HEK293T (cell line): Measurements from ENCODE around the gene CASP2.

Source experiments
- CTCF ChIA-PET: fragments of 350-600 bp; formaldehyde crosslinking; extraction: SDS; loops from one replicate; lab custom pipeline; 2021; ENCODE audit warnings: antibody characterized with exemption, inconsistent platforms; lab: Yijun Ruan, JAX
- POLR2A ChIA-PET: fragments of 350-600 bp; formaldehyde crosslinking; extraction: SDS; loops from one replicate; lab custom pipeline; 2020; ENCODE audit warnings: antibody characterized with exemption, inconsistent platforms; lab: Yijun Ruan, JAX
- DNase-seq: peaks from one replicate; pipeline ENCODE4 v3.0.0; 2012; ENCODE audit warnings: mixed read lengths; ENCODE audit errors: extremely low spot score
- ARNT ChIP-seq: fragments of 450-650 bp; IDR thresholded peaks from 2 replicates; pipeline ENCODE4 v1.6.1; 2017; ENCODE audit warnings: mild to moderate bottlenecking
- BHLHE40 ChIP-seq: fragments of 450-650 bp; IDR thresholded peaks from 2 replicates; pipeline ENCODE4 v1.6.1; 2016; ENCODE audit warnings: mild to moderate bottlenecking, moderate library complexity, borderline replicate concordance
- CTBP1 ChIP-seq: fragments of 450-650 bp; IDR thresholded peaks from 2 replicates; pipeline ENCODE4 v1.6.1; 2016; ENCODE audit warnings: borderline replicate concordance
- ELF4 ChIP-seq: fragments of 450-650 bp; IDR thresholded peaks from 2 replicates; pipeline ENCODE4 v1.6.1; 2017; ENCODE audit warnings: antibody characterized with exemption
- FOXA1 ChIP-seq: fragments of 450-650 bp; IDR thresholded peaks from 2 replicates; pipeline ENCODE4 v1.6.1; 2016; ENCODE audit warnings: mild to moderate bottlenecking
- FOXK2 ChIP-seq: fragments of 450-650 bp; IDR thresholded peaks from 2 replicates; pipeline ENCODE4 v1.6.1; 2016; ENCODE audit warnings: mild to moderate bottlenecking
- FOXM1 ChIP-seq: fragments of 450-650 bp; IDR thresholded peaks from 2 replicates; pipeline ENCODE4 v1.6.1; 2017; ENCODE audit warnings: mild to moderate bottlenecking, borderline replicate concordance
- HDGF ChIP-seq: fragments of 450-650 bp; IDR thresholded peaks from 2 replicates; pipeline ENCODE4 v1.6.1; 2017; ENCODE audit warnings: antibody characterized with exemption, borderline replicate concordance
- L3MBTL2 ChIP-seq: fragments of 450-650 bp; conservative IDR thresholded peaks from 2 replicates; pipeline ENCODE4 v1.6.1; 2016; ENCODE audit warnings: mild to moderate bottlenecking
- LEF1 ChIP-seq: fragments of 450-650 bp; IDR thresholded peaks from 2 replicates; pipeline ENCODE4 v1.6.1; 2017; ENCODE audit warnings: mild to moderate bottlenecking, borderline replicate concordance
- NFRKB ChIP-seq: fragments of 450-650 bp; IDR thresholded peaks from 2 replicates; pipeline ENCODE4 v1.6.1; 2016; ENCODE audit warnings: mild to moderate bottlenecking, moderate library complexity
- PKNOX1 ChIP-seq: fragments of 450-650 bp; IDR thresholded peaks from 2 replicates; pipeline ENCODE4 v1.6.1; 2016
- SP1 ChIP-seq: fragments of 450-650 bp; IDR thresholded peaks from 2 replicates; pipeline ENCODE4 v1.6.1; 2017
- SUZ12 ChIP-seq: fragments of 450-650 bp; IDR thresholded peaks from 2 replicates; pipeline ENCODE4 v1.6.1; 2016; ENCODE audit warnings: mild to moderate bottlenecking
- TARDBP ChIP-seq: fragments of 450-650 bp; IDR thresholded peaks from 2 replicates; pipeline ENCODE4 v1.6.1; 2016
- ZNF384 ChIP-seq: fragments of 450-650 bp; IDR thresholded peaks from 2 replicates; pipeline ENCODE4 v1.6.1; 2016

CASP2 gene

GRCh38 chr7:143250822-143251221 lies 37.3 kb upstream of the CASP2 start:
- ChIA-PET POLR2A (interaction anchor here (1.0 kb wide), 1 partner anchor 12 kb away, joined by 3 read pairs; the partner anchor contains the start of gene GSTK1), CTCF (interaction anchor here (0.6 to 1.3 kb wide), 3 partner anchors 10 to 241 kb away, joined by 3 to 5 read pairs (median 3); no protein-coding TSS in a partner anchor)
- TF ChIP-seq CTBP1 (no peak), SP1 (no peak), FOXK2 (no peak), FOXA1 (no peak), ZNF384 (no peak), NFRKB (no peak), SUZ12 (no peak), ARNT (no peak), ELF4 (no peak), L3MBTL2 (no peak), FOXM1 (no peak), PKNOX1 (no peak), TARDBP (no peak)
- no peak for DNase-seq

DNA sequence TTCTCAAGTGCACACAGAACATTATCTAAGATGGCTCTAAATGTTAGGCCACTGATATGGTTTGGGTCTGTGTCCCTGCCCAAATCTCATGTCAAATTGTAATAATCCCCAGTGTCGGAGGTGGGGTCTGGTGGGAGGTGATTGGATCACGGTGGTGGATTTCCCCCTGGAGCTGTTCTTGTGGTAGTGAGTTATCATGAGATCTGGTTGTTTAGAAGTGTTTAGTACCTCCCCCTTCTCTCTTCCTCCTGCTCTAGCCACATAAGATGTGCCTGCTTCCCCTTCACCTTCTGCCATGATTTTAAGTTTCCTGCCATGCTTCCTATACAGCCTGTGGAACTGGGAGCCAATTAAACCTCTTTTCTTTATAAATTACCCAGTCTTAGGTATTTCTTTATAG lies 36.1 kb upstream of the CASP2 start:
- ChIA-PET POLR2A (no interaction called here), CTCF (no interaction called here)
- DNase-seq: no peak
- TF ChIP-seq L3MBTL2 (no peak), BHLHE40 (no peak), NFRKB (no peak), PKNOX1 (no peak), FOXK2 (no peak), ZNF384 (no peak), SP1 (no peak), SUZ12 (no peak), FOXA1 (no peak), LEF1 (no peak), CTBP1 (no peak), FOXM1 (no peak), HDGF (no peak), ELF4 (no peak), ARNT (no peak), TARDBP (no peak)

- ChIA-PET POLR2A (interaction anchor here (1.3 kb wide), 1 partner anchor 8 kb away, joined by 6 read pairs; the partner anchor contains the start of gene GSTK1), CTCF (interaction anchor here (1.0 to 1.4 kb wide), 2 partner anchors 15 to 16 kb away, joined by 3 to 8 read pairs; no protein-coding TSS in a partner anchor)
- TF ChIP-seq PKNOX1 (no peak), FOXK2 (no peak), HDGF (no peak), FOXA1 (no peak), BHLHE40 (no peak), FOXM1 (no peak), SUZ12 (no peak), L3MBTL2 (no peak), ARNT (no peak), SP1 (no peak), ZNF384 (no peak), NFRKB (no peak), CTBP1 (no peak), ELF4 (no peak), TARDBP (no peak), LEF1 (no peak)
- DNase-seq: no peak
Observed at GRCh38 chr7:143255564-143255963, 32.6 kb upstream of the CASP2 start.

- ChIA-PET POLR2A (no interaction called here), CTCF (interaction anchor here (1.4 kb wide), 1 partner anchor 16 kb away, joined by 3 read pairs; no protein-coding TSS in a partner anchor)
- TF ChIP-seq LEF1 (no peak), TARDBP (no peak), ZNF384 (no peak), BHLHE40 (no peak), FOXK2 (no peak), NFRKB (no peak), L3MBTL2 (no peak), ELF4 (no peak), HDGF (no peak), FOXA1 (no peak), ARNT (no peak), PKNOX1 (no peak), CTBP1 (no peak), FOXM1 (no peak), SUZ12 (no peak)
- DNase-seq: no peak
Observed at GRCh38 chr7:143256325-143256724, 31.8 kb upstream of the CASP2 start.

- TF ChIP-seq L3MBTL2 (no peak), ZNF384 (no peak), FOXM1 (no peak), SUZ12 (no peak), HDGF (no peak), FOXK2 (no peak), SP1 (no peak), CTBP1 (no peak), NFRKB (no peak), FOXA1 (no peak), BHLHE40 (no peak), TARDBP (no peak), LEF1 (no peak), PKNOX1 (no peak), ARNT (no peak)
- CTCF ChIA-PET: interaction anchor here (0.6 to 1.4 kb wide), 3 partner anchors 17 to 1122 kb away, joined by 3 to 4 read pairs (median 3); no protein-coding TSS in a partner anchor
- no peak for DNase-seq
- POLR2A ChIA-PET: no interaction called here
Observed at GRCh38 chr7:143256932-143257331, 31.2 kb upstream of the CASP2 start.
